GM21526 (cell line): ENCODE results near the gene USP27X.

Experiments
- ATAC-seq: cut with Tn5 transposase; IDR thresholded peaks from one replicate; pipeline ENCODE4 v1.9.1; 2021; ENCODE audit warnings: moderate library complexity; ENCODE audit not compliant: unreplicated experiment, low FRiP score

Gene USP27X

GRCh38 chrX:49878834-49879655, at the start of gene USP27X:
TSS of gene USP27X (plus strand) at chrX:49879484. CDS start at chrX:49880308, 824 bp downstream.
- ATAC-seq: peak; percentile 88

- ATAC-seq: no peak
Observed at GRCh38 chrX:49838374-49838773, 40.9 kb upstream of the USP27X start.

GRCh38 chrX:49840679-49841078, 38.6 kb upstream of the USP27X start:
- ATAC-seq: no peak

GRCh38 chrX:49842621-49843020, 36.7 kb upstream of the USP27X start:
- ATAC-seq: no peak

- no peak for ATAC-seq
Observed at GRCh38 chrX:49844611-49845010, 34.7 kb upstream of the USP27X start.

DNA sequence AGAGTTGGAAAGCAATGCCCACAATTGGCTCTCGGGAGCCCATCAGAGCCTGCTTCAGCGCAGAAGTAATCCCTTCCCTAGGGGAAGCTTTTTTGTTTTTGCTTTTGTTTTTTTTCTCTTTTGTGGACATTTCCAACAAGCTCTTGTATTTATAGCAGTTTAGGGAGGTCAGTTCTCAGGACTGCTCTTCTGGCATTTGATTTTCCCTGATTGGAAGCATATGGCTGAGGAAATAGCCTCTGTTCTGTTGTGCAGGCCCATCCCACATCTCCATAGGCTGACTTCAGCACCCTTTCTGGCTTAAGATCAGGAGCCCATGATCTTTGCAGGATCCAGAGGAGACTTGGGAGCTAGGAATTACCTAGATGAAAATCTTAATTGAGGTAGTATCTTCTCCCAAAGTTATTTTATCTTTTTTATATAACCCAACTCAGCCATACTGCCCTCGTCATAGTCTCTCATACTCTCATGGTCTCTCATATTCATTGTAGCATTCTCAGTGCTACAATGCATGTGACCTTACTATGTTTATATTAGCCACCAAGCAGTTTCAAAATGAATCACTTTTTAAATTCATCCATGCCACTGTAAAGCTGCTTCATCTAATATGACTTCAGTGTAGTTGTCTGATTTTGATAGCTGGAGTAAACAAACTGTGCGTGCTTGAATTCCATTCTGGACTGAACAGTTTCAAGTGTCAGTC, 33.4 kb upstream of the USP27X start:
- no peak for ATAC-seq

DNA sequence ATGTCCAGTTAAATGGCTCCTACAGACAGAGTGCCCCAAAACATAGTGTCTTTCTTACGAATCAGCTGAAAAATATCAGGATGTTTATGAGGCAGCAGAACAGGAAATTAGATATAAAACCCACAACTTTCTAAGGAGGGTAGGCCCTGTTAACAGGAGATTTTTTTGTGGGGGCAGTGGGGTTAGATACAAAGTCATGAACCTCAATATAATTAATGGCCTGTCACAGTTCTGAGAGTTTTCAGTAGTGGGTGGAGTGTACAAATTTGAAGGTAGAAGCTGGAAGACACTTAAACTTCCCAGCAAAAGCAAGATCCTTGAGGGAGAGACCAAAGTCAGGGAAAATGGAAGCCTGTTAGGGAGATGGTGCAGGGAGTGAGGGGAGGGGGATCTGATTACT, 32.8 kb upstream of the USP27X start:
- no peak for ATAC-seq

DNA sequence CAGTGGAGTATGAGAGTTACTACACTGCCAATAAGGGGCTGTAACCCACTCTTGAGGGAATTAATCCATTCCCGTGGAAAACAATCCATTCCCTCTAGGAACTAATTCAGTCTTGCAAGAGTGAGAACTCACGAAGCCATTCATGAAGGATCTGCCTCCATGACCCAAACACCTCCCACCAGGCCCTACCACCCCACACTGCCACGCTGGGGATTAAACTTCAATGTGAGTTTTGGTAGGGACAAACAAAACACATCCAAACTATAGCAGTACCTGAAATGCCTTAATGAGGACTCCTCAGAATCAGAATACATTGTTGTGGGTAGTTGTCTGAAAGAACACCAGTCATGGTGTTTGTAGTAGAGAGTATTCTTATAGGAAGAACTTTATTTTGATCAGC, 31.0 kb upstream of the USP27X start:
- no peak for ATAC-seq

- ATAC-seq: no peak
Observed at GRCh38 chrX:49850028-49850427, 29.3 kb upstream of the USP27X start.

DNA sequence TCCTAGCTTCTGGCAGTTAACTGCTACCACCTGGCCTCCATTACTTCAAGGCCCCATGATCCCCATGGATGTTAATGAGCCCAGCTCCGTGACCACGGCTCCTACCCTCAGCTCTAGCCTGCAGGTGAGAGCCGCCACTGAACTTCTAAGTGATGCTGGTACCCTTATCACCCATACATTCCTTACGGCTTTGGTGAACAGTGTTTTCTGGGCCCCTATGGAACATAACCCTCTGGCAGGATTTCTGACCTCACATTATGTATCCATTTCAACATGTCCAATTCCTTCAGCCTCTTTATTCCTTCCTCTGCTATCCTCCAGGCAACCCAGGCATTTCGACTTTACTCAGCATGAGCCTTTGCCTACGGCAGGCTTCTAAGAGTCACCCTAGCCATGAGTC, 25.6 kb upstream of the USP27X start:
- no peak for ATAC-seq

GRCh38 chrX:49856819-49857218, 22.5 kb upstream of the USP27X start:
- ATAC-seq: no peak

DNA sequence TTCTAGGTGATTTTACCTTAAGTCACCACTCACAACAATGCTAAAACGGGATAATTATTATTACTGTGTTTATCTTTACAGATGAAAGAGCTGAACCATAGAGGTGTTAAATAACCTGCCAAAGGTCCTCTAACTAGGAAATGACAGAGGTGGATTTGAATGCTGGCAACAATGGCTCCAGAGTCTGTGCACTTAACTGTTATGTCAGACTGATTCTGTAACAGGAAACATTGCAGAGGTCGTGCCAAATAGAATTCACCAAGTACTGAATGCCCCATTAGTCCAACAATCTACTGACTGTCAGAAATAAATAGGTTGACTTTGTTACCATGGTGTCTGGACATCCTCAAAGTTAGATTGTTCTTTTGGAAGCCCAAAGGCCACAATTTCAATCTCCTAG, 20.9 kb upstream of the USP27X start:
- ATAC-seq: no peak

- no peak for ATAC-seq
Observed at GRCh38 chrX:49859491-49859890, 19.8 kb upstream of the USP27X start.

DNA sequence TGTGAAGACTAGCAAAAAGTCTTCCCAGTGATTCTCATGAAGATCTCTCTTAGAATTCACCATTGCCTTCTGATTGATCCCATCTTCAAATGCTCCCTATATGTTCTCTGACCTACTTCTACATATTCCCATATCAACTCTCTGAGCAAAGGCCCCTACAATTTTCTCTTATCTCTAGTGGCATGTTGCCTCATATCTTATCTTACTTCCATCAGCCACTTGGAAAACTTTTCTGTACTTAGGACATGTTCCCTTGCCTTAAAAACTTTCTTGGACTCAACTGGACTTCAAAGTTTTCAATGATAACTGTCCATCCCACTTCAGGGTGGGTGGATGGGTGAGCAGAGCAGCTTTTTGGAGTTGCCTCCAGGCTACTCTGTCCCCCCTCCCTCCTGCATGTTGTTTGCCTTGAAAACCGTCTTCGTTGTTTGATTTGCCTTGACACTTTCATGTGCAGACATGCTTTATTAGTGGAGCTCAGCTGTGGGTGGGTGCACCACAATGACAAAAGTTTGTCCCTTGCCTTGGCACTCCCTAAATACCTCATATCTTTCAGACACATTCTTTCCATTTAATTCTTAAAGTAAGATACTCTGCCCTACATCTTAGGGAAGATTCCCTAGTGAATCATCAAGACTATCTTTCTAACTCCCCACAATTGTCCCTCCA, 18.3 kb upstream of the USP27X start:
- no peak for ATAC-seq

DNA sequence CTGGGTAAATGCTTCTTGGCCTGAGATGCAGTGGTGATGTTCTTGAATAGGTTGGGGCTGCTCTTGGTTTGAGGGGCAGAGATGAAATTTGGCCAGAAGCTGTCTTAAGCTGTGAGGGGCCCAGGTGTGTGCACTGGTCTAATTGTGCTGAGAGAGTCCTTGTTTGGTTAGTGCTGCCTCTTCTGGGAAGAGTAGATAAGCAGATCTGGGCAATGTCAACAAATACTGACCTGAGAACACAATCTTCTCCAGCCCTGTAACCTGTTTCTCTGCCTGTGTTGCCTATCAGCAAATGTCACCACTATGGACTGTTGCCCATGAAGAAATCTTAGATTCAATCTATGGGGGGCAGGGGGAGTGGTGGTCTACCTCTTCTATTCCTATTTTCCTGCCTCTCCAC, 17.2 kb upstream of the USP27X start:
- ATAC-seq: no peak

- ATAC-seq: no peak
Observed at GRCh38 chrX:49868739-49869138, 10.5 kb upstream of the USP27X start.

DNA sequence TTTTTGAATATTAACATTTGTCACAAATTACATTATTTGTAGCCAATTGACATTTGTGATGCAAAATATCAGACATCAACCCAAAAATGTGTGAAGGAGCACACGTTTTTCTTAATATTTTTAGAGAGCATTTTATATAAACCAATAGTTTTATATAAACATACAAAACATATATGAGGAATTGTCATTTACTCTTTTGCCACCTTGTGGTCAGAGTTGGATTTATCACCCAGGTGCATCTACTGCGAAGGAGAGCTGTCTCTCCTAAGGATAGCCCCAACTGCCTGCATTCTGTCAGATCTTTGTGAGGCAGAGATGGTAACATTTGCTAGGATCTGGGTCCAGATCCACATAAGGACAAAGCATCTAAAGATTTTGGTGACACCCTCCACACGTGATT, 2.5 kb upstream of the USP27X start:
- no peak for ATAC-seq

- no peak for ATAC-seq
Observed at GRCh38 chrX:49877397-49878101, 1.7 kb upstream of the USP27X start.

DNA sequence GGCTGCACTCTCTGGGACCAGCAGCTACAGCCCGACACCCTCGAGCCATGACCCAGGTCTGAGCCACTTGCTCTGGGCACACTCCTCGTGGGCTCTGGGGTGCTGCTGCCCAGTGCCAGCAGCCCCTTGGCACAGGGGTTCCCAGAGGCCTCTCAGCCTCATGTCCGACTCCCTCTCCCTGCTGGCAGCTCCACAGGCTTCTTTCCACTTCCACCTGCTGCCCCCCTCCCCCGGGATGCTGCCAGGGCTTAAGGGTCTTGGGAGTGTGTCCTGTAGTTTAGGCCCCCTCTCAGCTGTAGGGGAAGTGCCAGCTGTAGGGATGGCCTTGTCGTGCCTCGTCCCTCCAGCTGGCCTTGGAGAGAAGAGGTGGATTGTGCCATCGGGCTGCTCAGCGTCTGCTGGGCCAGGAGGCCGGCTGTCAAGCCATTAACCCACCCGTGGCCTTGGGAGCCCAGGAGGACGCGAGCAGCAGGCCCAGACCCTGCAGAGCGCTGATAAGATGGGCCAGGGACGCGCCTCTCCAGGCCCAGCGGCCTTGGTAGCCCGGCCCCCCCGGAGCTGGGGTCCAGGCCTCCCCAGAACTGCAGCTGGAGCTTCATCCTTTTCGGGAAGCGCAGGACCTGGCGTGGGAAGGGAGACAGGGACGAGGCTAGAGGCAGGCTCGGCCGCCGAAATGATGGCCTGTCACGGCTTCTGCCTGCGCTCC, 1.0 kb upstream of the USP27X start:
- no peak for ATAC-seq

DNA sequence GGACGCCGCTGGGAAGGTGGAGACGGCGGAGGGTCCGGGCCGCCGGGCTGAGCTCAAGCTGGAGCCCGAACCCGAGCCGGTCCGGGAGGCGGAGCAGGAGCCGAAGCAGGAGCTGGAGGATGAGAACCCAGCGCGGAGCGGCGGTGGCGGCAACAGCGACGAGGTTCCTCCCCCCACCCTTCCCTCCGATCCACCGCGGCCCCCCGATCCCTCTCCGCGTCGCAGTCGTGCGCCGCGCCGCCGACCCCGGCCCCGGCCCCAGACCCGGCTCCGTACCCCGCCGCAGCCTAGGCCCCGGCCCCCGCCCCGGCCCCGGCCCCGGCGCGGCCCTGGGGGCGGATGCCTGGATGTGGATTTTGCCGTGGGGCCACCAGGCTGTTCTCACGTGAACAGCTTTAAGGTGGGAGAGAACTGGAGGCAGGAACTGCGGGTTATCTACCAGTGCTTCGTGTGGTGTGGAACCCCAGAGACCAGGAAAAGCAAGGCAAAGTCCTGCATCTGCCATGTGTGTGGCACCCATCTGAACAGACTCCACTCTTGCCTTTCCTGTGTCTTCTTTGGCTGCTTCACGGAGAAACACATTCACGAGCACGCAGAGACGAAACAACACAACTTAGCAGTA, 483 bp downstream of the USP27X start:
- ATAC-seq: no peak
